IPS DF 4.7 (cell line): ENCODE data around the gene ZDHHC14.
"Not testable (repeated sequence)": the region's sequence is repeated elsewhere in the genome, so short reads cannot be mapped to it uniquely, and the experiment has no call there.

Source experiments
- DNase-seq: peaks from one replicate; pipeline ENCODE4 v3.0.0-alpha.2; 2013; ENCODE audit warnings: low spot score; ENCODE audit errors: extremely low read depth

The ZDHHC14 gene

DNA sequence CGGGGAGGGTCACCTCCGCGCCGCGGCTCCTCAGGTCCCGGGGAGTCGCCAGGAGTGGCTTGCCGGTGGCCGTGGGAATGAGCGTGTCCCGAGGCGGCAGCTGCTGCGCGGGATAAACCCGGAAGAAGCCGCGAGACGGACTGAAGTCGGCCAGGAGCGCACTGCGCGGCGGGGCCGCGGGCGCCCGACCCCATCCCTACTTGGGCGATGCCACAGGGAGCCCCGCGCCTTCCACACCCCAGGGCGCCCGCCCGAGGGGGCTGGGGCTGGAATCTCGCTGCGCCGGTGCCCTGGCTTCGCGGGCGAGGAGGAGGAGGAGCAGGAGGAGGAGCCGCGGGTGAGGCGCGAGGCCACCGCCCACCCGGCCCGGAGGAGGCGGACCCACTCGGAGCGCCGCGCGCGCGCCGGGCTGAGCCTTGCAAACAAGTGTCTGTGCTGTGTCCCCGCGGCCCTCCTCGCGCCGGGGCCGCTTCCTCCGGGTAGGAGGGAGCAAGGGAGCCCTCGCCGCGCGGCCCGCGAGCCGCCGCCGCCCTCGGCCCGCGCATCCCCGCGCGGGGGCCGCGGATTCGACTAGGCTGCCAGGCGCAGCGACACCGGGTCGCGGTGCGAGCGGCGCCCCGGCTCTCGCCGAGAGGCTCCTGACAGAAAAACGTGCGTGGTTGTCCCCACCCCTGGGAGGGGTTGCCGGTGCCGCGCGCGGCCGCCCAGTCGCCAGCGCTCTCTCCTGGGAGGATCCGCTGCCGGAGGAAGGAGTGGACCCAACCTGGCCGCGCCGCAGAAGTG lies at the start of gene ZDHHC14:
TSS of gene ZDHHC14 (plus strand) at position 412 of the 783 bp plus-strand sequence.
- DNase-seq, result no peak

DNA sequence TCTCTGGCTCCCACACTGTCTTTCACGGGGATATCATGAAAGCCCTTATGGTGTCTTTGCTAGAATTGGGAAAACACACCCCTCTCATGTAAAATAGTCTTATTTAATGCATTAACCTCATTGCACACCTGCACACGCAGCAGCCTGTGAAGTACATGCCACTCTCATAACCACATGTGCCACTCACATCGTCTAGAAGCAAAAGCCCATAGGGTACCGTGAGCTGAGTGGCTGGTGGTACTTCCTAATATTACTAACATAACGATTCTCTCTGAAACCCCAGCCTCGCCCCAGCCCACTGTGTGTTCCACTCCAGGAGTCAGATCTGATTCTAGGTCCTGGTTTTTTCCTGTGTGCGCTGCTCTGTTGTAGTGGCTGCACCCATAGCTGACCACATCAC lies 48.2 kb upstream of the ZDHHC14 start:
- DNase-seq, result no peak

DNA sequence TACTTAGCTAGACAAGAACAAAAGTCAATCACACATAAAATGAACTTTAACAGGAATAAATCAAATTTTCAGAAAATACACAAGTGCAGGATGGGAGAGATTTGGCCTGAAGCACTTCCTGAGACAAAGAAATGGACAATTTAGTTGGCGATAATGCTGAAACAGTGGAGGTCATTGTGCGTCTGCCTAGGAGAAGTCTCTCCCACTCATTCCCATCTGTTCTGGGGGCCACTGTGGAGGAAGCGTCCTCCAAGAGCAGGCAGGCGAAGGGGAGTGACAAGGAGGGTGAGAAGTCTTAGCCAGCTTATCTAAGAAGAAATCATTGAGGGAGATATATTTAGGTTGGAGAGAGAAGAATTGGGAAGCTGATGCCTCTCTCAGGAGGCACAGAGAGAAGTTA lies 47.5 kb upstream of the ZDHHC14 start:
- no peak for DNase-seq

DNA sequence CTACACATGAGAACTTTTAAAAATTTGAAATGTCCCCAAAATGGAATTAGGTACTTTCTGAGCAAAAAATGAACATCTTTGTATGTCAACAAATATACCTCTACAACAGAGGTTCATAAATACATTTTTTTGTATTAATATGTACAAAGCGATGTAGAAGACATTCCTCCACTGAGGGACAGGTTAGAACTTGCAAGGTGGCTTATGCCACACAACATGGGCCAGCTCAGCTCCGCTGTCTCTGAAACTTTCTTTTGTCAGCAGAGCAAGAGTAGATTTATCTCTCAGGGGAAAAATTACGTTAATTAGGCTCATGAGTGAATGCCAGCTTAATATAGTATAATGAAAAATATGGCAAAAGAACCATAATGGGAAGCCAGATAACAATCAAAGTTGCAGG lies 47.0 kb upstream of the ZDHHC14 start:
- no peak for DNase-seq

DNA sequence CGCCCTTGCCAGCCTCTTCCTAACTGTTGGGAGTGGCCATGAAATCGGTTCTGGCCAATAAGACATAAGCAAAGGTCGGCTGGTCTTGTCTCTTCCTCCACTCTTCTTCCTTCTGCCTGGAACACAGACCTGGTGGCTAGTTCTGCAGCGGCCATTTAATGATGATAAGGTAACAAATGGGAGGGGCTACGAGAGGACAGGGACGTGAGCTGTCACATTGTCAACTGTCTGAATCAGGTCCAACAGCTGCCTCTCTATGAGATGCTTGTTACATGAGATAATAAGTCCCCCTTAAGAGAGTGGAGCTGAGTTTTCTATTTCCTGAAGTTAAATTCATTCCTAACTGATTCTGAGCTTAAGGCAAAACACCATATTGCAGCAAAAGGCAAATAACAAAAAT lies 45.2 kb upstream of the ZDHHC14 start:
- DNase-seq, result no peak

DNA sequence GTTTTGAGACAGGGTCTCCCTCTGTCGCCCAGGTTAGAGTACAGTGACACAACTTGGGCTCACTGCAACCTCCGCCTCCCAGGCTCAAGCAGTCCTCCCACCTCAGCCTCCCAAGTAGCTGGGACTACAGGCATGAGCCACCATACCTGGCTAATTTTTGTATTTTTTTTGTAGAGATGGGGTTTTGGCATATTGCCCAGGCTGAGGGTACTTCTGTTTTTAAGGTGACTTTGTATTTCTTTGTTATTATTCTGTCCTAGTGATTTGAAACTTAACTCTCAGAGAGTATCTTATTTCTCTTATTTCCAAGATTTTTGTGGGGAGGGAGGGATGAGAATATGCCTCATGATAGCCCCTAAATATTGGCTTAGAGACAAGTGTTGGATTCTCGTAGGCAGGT lies 43.7 kb upstream of the ZDHHC14 start:
- not testable (repeated sequence) for DNase-seq

DNA sequence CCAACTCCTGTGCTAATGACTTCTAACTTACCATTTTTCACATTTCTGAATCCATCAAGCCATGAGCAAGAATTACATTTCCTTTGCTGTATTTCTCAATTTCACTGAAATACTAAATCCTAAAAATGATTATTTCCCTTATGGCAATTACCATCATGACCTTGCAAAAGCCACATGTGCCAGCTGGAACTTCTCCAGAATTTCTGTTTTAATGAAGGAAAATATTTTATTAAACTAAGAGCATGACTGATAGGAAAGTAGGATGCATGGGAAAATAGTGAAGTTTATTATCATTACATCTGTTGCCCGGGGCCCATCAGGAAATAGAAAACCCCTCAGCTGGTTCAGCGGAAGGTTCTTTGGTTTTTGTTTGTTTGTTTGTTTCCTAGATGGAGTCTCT lies 43.2 kb upstream of the ZDHHC14 start:
- DNase-seq, result no peak

DNA sequence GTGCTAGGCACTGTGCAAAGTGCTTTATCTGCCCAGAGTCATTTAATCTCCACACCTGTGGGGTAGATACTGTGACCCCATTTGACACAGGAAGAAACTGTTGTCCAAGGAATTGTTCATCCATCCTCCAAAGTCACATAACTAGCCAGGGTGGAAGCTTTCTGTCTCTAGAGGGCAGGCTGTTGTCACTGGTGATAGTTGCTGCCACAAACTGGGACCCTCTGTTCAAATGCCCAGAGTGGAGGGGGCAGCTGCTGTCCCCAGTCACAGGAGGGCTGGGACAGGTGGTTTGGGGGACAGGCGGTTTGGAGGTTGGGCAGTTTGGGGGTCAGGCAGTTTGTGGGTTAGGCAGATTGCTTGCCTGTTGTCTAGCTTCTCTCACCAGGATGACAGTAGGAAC lies 41.6 kb upstream of the ZDHHC14 start:
- no peak for DNase-seq

DNA sequence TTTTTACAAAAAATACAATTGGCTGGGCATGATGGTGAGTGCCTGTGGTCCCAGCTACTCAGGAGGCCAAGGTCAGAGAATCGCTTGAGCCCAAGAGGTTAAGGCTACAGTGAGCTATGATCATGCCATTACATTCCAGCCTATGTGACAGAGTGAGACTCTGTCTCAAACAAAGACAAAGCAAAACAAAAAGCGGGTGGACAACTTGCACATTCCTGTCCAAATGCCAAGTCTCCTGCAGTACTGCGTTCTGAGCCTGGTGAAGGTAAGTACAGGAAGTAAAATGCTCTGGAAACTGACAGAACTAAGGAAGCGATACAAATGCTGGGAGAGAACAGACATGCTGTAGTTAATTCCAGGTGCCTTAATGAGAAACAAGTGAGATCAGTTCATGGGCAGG lies 37.3 kb upstream of the ZDHHC14 start:
- no peak for DNase-seq

DNA sequence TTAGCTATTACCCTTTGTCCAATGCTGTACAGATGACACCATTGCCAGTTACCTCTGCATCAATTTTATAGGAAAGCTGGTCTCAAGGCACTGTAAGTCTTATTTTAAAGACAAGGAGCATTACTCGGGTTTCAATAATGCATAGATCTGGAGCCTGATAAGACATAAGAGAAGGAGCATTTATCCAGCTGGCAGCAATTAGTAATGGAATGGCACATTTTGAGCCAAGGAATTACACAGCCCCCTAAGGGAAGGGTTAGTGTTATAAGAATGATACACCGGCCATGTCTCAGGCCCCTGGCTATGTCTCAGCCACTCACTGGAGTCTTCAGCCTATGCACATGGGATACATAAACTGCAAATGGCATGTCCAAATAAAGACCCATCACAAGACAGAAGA lies 34.6 kb upstream of the ZDHHC14 start:
- no peak for DNase-seq

DNA sequence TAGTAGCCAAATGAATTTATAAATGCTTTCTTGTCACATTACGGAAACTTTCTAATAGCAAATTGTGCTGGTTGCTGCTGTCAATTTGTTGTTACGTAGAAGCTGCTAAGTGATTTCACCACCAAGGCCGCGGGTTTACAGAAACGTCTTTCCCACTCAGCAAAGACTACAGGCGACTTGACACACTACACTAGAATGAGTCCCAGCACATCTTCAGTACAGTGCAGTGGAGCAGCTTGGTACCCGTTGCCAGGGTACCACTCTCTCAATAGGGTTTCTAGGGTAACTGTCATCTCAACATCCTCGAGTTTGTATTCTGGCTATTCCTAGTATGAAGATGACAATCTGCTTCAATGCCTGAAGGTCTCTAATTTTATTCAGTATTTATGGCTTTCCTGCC lies 22.7 kb upstream of the ZDHHC14 start:
- no peak for DNase-seq

DNA sequence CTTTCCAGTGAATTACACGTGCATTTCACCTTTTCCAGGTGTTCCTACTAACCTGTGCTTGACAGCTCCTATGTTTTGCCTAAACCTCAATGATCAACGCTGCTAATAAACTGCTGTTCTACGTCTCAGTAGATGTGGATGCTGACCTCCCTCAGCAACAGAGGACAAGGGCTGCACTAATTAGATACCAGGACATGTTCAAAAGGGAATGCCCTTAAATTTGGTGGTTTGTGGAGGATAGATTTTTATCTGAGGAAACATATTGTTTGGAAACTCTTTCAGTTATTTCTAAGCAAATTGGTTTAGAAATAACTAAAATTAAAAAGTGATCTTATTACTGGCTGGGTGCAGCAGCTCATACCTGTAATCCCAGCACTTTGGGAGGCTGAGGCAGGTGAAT lies 19.1 kb upstream of the ZDHHC14 start:
- DNase-seq, result no peak

DNA sequence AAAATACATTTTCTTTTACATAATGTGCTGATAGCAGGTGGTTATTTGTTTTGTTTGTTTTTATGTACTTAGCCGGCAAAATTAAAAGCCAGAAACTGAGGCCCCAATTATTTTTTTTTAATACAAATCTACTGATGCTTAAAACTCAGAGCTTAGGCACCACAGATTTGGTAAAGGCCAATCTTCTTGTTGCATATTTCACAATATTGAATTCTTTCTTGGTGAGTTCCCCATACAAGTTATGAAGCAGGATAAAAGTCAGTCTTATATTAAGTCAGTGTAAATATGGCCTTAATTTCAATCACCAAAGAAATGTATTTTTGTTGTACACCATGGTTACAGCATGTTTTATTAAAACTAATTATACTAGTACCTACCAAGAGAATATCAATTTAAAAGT lies 16.3 kb upstream of the ZDHHC14 start:
- no peak for DNase-seq

DNA sequence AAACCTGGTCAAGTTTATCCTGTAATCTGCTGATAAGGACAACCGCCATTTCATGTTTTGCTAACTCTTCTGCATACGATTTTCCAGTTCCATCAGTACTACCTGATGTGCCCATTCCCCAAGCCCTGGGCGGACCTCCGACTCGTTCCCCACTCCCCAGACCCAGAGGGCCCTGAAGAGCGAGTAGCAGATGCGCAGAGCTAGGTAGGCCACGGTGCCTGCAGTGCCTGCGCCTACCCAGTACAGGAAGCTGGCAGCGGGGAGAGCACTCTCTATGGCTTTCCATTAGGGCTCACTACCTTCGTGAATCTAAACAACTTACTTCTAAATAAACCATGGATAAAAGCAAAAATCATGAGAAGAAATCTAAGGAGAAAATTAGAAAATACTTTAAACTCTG lies 14.3 kb upstream of the ZDHHC14 start:
- no peak for DNase-seq

DNA sequence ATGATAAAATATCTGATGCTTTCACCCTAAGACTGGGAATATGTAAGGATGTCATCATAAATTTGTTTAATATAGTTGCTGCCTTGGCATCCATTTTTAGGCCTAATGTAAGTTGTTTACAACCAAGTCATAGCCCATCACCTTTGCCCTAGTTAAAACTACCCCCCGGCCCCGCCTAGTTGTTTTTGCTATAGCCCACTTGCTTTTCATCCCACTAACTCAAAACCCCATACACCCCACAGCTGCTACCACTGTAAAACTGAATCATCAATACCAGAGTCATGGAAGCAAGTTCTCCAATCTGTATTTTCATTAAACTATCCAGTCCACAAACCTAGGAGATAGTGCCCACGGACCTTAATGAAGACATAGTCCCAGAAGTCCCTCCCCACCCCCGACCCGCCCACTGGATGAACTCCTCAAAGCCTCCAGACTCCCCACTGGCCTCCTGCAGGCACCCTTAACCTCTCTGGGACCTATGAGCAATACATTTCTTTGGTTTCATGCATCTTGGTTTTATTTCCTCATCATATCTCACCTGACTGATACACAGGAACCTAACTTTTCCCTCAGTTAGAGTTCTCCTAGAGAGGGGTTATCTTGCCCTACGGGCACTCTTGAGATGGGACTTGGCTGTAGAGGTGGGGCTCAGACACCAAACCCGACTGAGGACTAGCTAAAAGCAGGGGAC lies 12.5 kb upstream of the ZDHHC14 start:
- no peak for DNase-seq

DNA sequence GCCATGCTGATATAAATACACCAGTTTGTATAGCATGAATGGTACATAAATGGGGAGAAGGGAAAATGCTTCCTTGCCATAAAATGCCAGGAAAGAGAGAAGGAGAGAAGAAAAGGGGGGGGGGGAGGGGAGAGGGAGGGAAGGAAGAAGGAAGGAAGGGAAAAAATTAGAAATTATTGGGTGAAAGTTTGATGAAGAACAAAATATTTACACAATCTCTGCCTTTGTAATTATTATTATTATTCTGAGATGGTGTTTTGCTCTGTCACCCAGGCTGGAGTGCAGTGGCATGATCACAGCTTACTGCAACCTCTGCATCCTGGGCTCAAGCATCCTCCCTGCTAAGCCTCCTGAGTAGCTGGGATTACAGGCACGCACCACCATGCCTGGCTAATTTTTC lies 10.2 kb upstream of the ZDHHC14 start:
- DNase-seq, result no peak

DNA sequence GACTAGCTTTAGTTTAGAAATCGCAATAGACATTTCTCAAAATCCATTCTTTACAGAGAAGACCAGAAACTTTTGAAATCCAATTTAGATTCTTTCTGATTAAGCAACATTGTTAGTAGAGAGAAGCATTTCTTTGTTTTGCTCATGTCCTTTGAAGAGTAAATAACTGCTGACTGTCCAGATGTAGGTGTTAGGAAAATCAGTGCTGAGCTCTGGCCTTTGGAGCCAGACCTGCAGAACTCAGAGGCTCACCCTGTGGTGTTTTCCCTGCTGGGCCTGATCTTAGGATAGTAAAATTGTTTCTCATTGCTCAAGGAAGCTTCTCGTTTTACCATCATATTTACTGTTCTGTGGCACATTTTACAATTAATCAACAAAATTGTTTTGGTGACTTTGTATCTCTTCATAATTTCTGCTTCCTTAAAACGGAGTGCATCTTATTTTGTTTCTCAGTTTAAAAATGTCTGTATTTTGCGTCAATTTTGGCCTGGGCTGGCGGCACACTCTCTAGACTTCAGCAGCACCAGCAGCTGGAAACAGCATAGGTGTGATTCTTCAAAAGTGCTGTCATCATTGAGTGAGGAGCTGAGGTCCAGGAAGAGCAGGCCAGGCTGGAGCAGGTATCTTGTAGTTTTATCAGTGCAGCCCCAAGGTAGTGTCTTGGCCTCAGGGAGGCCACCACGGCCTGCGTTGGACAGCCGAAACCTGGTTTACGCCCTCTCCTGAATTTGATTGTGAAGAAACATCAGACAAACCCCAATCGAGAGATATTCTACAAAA lies 8.3 kb upstream of the ZDHHC14 start:
- DNase-seq, result no peak

DNA sequence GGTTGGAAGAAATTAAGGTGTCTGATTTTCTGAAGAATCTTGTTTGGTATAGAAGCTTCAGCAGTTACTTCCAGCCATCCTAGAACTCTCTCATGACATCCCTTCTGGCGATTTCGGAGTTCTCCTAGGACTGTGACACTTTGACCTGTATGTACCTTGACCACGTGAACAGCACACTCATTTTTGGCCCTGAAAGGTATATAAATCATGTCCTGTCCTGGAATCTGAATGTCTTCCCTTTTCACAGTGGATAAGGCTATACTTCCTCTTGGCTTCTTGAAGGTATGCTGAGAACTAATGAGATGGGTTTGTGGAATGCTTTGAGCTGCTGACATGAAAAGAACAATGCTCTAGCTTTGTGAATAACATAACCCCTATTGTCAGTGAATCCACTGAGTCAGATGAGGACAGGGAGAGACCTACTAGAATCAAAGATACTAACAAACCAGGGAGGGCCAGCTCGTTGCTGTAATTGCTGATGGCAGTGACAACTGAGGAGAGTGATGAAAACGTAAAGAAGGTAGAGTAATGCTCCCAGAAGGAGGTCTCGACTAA lies 6.0 kb upstream of the ZDHHC14 start:
- DNase-seq, result no peak

DNA sequence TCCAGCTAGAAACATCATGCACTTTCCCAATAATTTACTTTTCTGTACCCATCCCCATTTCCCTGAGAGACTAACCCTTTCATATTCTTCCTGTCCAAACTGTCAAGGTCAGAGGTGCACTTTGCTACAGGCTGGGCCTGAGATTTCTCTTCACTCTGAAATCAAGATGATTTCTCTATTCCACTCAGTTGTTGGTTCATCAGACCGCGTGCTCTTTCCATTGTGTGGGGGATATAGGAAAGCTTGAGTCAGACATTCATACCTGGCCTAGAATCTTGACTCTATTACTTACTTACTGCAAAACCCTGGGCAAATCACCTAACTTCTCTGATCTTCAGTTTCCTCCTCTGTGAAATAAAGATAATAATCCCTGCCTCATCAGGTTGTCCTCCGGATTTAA lies 4.7 kb upstream of the ZDHHC14 start:
- DNase-seq, result no peak

DNA sequence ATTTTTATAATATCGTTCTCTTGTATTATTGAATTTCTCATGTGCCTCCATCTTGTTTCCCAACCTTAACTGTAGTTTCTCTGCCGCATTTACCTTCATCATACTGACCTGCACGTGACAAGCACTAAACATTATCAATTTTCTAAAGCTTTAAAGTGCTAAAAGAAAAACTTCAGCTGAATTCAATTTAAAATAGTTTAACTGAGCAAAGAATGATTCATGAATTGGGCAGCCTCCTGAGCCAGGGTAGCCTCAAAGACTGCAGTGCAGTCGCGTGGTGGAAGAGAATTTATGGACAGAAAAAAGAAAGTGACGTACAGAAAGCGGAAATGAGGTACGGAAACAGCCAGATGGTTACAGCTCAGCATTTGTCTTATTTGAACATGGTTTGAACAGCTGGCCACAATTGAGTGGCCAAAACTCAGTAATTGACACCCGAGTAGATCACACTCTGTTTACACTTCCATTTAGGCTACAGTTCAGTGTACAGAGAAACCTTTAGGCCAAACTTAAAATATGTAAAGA lies 4.2 kb upstream of the ZDHHC14 start:
- no peak for DNase-seq

DNA sequence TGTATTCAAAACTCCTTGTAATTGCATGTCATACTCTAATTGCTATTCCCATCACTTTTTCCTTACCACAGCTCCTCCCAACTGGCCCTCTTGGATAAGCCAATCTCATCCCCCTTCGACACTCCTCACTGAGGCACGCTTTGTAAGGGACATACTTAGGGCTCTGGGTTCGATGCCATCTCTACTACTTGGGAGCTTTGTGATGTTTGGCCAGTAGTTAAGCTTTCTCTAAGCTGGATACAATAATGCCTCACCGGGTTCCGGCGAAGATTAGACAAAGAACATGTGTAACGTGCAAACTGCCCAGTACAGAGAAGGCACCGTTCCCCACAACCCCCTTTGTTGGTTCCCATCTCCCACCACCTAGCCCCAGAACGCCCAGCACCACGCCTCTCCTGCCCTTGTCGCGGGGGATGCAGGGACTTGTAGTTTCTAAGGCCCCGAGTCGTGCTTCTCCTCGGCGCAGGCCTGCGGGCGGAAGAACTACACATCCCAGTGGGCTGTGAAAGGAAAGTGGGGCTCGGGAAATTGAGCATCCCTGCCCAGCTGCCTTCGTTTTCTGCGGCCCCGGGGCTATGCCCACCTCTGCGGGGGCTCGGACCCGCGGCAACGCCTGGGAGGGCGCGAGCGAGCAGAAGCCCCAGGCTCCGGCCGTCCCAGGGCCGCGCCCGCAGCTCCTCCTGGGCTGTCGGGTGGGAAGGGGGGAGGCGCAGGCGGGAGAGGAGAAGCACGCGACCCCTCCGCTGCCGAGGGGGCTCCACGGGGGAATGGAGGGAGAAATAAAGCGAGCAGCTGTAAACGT lies 1.1 kb upstream of the ZDHHC14 start:
- DNase-seq, result no peak
